ENCODE measurements around the gene ST6GALNAC1.

DNA sequence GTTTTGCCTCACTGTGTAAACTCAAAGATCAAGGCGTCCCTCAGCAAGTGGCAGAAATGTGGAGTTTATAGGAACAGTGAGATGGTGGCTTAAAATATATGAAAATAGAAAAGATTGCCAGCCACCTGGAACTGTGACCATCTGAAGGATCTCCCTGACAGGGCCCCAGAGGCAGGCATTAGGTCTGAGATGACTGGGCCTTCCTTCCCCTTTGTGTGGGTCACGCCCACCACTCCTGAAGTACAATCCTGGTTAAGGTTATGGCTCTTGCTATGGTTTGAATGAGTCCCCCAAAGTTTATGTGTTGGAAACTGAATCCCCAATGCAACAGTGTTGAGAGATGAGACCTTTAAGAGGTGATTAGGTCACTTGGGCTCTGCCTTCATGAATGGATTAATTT, 64.3 kb downstream of the ST6GALNAC1 start:
- TF ChIP-seq, protein P1, sequence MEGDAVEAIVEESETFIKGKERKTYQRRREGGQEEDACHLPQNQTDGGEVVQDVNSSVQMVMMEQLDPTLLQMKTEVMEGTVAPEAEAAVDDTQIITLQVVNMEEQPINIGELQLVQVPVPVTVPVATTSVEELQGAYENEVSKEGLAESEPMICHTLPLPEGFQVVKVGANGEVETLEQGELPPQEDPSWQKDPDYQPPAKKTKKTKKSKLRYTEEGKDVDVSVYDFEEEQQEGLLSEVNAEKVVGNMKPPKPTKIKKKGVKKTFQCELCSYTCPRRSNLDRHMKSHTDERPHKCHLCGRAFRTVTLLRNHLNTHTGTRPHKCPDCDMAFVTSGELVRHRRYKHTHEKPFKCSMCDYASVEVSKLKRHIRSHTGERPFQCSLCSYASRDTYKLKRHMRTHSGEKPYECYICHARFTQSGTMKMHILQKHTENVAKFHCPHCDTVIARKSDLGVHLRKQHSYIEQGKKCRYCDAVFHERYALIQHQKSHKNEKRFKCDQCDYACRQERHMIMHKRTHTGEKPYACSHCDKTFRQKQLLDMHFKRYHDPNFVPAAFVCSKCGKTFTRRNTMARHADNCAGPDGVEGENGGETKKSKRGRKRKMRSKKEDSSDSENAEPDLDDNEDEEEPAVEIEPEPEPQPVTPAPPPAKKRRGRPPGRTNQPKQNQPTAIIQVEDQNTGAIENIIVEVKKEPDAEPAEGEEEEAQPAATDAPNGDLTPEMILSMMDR (IDR thresholded peaks at IDR 0.05): no peak
- TF ChIP-seq POLR2AphosphoS5 (IDR thresholded peaks at IDR 0.05): no peak

Data from prostate gland (tissue), 2 donors.